Measurements from ENCODE around the gene GABRA5. TPM values are rescaled to one million over a fixed set of nuclear protein-coding genes. Genes with fewer than 3 reads are reported as not detected.
"Not testable (repeated sequence)": the region's sequence is repeated elsewhere in the genome, so short reads cannot be mapped to it uniquely, and the experiment has no call there.

The GABRA5 gene
- total RNA-seq, result 0.21 TPM in 1 of 2 replicates, not detected in the other

DNA sequence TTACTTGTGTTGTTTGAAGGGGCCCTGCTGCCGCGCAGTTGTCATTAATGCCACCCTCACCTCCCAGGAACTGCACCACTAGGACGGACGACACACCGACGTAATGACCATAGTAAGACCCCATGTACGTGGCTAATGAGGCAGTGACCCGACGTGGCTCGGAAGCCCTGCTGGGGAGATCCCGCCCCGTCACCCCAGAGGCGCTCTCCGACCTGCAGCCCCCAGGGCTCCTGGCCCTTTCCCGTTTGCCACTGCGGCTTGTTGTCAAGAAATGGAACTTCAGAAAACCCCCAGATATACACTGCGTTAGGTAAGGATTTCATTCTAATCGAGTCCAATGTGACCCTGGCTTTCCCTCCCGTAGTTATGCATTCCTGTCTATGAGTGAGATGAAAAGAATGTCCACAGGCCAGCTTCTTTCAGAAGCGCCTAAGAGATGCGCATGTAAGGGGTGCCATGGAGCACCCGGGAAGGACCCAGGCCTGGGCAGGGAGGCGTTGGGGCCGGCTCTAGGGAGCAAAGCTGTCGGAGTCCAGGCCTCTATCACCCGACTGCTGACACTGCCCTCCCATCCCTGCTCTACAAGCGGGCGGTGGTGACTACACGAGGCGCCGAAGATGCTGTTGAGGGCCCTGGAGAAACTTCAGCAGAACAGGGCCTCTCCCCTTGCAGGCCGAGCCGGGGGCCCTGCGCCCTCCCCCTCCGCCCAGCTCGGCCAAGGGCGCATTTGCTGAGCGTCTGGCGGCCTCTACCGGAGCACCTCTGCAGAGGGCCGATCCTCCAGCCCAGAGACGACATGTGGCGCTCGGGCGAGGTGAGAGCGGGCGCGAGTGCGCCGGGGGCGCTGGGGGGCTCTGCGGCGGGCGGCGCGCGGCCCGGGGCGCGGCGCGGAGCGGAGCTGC, at the start of gene GABRA5:
GABRA5 (plus strand) TSS at position 765 of the 902 bp plus-strand sequence. CDS start 2,187 bp downstream, outside the sequence.
- peak; percentile 26 for TF ChIP-seq CTCF (IDR thresholded peaks at IDR 0.05; ENCODE audit: insufficient read depth, low read length, poor library complexity, severe bottlenecking)
- Histone ChIP-seq H3K27me3 (ENCODE audit: control insufficient read depth, insufficient read depth, low read length) (peaks cover 39% of the 10 kb centered on the region), H3K36me3 (ENCODE audit: control insufficient read depth, insufficient read depth, low read length) (no peaks in the 10 kb centered on the region), H3K4me3 (ENCODE audit: low read depth, low read length) (no peak within 1 kb of the TSS)
- DNase-seq (ENCODE audit: low read depth), result no peak

DNA sequence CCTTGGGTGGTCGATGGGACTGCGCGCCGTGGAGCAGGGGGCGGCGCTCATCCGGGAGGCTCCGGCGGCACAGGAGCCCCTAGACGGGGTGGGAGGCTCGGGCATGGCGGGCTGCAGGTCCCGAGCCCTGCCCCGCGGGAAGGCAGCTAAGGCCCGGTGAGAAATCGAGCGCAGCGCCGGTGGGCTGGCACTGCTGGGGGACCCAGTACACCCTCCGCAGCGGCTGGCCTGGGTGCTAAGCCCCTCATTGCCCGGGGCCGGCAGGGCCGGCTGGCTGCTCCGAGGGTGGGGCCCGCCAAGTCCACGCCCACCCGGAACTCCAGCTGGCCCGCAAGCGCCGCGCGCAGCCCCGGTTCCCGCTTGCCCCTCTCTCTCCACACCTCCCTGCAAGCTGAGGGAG, 35.7 kb upstream of the GABRA5 start:
- not testable (repeated sequence) for DNase-seq (ENCODE audit: low read depth); H3K36me3 ChIP-seq (ENCODE audit: control insufficient read depth, insufficient read depth, low read length); H3K4me3 ChIP-seq (ENCODE audit: low read depth, low read length); H3K27me3 ChIP-seq (ENCODE audit: control insufficient read depth, insufficient read depth, low read length)

DNA sequence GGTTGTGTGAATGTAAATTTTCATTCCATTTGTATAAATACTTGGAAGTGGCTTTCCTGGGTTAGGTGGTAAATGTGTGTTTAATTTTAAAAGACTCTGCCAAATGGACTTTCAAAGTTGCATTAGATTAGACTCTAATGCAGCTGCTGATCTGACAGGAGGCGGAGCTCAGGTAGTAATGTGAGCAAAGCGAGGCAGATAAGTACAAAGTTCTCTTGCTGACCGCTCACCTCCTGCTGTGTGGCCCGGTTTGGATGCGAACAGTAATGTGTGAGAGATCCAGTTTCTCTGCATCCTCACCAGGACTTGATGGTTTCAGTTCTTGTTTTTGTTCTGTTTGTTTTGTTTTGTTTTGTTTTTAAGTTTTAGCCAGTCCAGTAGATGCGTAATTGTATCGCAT, 34.9 kb upstream of the GABRA5 start:
- TF ChIP-seq CTCF (IDR thresholded peaks at IDR 0.05; ENCODE audit: insufficient read depth, low read length, poor library complexity, severe bottlenecking), result no peak
- Histone ChIP-seq H3K4me3 (ENCODE audit: low read depth, low read length) (no peak overlapping the region), H3K27me3 (ENCODE audit: control insufficient read depth, insufficient read depth, low read length) (no peaks in the 10 kb centered on the region), H3K36me3 (ENCODE audit: control insufficient read depth, insufficient read depth, low read length) (no peaks in the 10 kb centered on the region)
- DNase-seq (ENCODE audit: low read depth), result no peak

GRCh38 chr15:26838742-26839460, 28.0 kb upstream of the GABRA5 start:
- no peak for DNase-seq (ENCODE audit: low read depth)
- peak; percentile 51 for TF ChIP-seq CTCF (IDR thresholded peaks at IDR 0.05; ENCODE audit: insufficient read depth, low read length, poor library complexity, severe bottlenecking)
- Histone ChIP-seq H3K36me3 (ENCODE audit: control insufficient read depth, insufficient read depth, low read length) (no peaks in the 10 kb centered on the region), H3K27me3 (ENCODE audit: control insufficient read depth, insufficient read depth, low read length) (no peaks in the 10 kb centered on the region), H3K4me3 (ENCODE audit: low read depth, low read length) (no peak overlapping the region)

GRCh38 chr15:26841514-26841913, 25.3 kb upstream of the GABRA5 start:
- no peak for TF ChIP-seq CTCF (IDR thresholded peaks at IDR 0.05; ENCODE audit: insufficient read depth, low read length, poor library complexity, severe bottlenecking)
- Histone ChIP-seq H3K36me3 (ENCODE audit: control insufficient read depth, insufficient read depth, low read length) (no peaks in the 10 kb centered on the region), H3K27me3 (ENCODE audit: control insufficient read depth, insufficient read depth, low read length) (no peaks in the 10 kb centered on the region), H3K4me3 (ENCODE audit: low read depth, low read length) (no peak overlapping the region)
- DNase-seq (ENCODE audit: low read depth), result no peak

DNA sequence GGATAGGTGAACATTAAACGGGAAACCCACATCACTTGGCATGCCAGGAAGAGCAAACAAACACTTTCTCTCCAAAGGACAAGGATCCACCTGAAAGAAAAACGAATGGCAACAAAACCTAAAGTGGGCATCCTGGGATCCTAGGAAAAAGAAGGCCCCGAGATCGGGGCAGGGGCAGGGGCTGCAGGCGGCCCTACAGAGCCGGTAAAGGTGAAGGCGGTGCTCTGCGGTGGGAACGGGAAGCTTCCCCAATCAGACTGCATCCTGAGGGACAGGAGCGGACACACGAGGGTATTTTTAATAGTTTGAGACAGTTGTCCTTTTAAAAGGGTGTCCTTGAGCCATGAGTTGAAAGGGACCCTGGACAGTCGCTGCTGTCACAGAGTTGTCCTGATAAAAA, 24.9 kb upstream of the GABRA5 start:
- TF ChIP-seq CTCF (IDR thresholded peaks at IDR 0.05; ENCODE audit: insufficient read depth, low read length, poor library complexity, severe bottlenecking), result no peak
- no peak overlapping the region for H3K4me3 ChIP-seq (ENCODE audit: low read depth, low read length)
- DNase-seq (ENCODE audit: low read depth), result no peak
- no peaks in the 10 kb centered on the region for H3K27me3 ChIP-seq (ENCODE audit: control insufficient read depth, insufficient read depth, low read length)
- no peaks in the 10 kb centered on the region for H3K36me3 ChIP-seq (ENCODE audit: control insufficient read depth, insufficient read depth, low read length)
